HG02763 (cell line): Measurements from ENCODE around the gene HAPSTR1.
"Not testable (repeated sequence)": the region's sequence is repeated elsewhere in the genome, so short reads cannot be mapped to it uniquely, and the experiment has no call there.

ENCODE experiments used
- ATAC-seq: cut with Tn5 transposase; IDR thresholded peaks from one replicate; pipeline ENCODE4 v1.9.1; 2021; ENCODE audit warnings: mild to moderate bottlenecking, moderate library complexity; ENCODE audit not compliant: unreplicated experiment

Gene HAPSTR1, protein sequence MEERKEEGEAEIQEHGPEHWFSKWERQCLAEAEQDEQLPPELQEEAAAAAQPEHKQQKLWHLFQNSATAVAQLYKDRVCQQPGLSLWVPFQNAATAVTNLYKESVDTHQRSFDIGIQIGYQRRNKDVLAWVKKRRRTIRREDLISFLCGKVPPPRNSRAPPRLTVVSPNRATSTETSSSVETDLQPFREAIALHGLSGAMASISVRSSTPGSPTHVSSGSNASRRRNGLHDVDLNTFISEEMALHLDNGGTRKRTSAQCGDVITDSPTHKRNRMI

DNA sequence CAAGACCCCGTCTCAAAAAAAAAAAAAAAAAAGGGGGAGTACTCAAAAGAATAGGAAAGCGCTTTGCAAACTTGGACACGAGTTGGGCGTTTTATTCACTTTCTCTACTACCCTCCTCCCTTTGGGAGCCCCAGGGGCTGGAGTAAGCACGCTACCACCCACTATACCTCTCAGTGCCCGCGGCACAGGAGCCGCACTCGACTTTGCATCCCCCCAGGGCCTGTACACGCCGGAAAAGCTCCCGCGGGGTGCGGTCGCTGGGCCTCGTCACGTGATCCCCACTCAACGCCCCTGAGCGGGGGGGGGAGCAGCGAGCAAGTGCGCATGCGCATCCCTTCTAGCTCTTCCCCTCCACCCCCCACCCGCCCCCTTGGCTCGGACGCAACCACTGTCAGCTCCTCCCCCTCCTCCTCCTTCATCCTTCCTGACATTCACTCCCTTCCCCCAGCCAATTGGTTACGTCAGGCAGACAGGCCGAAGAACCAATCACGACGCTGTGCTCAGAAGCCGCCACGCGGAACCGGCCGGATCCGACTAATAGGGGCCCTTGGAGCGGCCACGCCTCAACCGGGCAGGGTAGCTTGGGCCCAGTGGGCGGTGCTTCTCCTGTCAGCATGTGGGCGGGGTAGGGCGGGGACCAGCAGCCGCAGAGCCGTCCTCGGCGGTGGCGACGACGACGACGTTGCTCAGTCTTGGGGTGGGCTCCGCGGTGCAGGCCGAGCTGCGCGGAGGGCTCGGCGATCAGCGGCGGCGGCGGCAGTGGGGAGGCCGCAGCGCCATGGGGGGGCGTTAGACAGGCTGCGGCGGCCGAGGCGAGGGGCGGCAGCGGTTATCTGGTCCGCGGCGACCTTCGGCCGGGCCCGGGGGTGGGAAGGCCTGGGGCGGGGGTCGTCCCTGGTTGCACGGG is at the start of gene HAPSTR1:
Gene HAPSTR1 (plus strand): TSS at position 685 of the 907 bp plus-strand sequence. CDS start 401 bp downstream, outside the sequence.
- peak; percentile 88 for ATAC-seq

DNA sequence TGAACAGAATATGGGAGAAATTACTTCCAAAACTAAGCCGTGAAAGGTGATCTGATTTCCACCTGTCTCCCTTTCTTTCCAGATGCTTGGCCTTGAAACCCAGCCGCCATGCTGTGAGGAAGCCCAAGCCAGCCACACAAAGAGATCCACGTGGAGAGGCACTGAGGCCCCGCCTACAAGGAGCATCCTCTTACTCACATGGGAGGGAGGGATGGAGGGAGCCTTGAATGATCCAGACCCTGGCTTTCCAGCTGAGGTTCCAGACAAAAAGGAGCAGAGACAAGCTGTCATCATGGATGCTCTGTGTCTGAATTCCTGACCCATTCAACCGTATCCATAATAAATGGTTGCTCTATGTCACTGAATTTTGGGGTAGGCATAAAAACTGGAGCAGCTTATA is 48.9 kb upstream of the HAPSTR1 start:
- no peak for ATAC-seq

DNA sequence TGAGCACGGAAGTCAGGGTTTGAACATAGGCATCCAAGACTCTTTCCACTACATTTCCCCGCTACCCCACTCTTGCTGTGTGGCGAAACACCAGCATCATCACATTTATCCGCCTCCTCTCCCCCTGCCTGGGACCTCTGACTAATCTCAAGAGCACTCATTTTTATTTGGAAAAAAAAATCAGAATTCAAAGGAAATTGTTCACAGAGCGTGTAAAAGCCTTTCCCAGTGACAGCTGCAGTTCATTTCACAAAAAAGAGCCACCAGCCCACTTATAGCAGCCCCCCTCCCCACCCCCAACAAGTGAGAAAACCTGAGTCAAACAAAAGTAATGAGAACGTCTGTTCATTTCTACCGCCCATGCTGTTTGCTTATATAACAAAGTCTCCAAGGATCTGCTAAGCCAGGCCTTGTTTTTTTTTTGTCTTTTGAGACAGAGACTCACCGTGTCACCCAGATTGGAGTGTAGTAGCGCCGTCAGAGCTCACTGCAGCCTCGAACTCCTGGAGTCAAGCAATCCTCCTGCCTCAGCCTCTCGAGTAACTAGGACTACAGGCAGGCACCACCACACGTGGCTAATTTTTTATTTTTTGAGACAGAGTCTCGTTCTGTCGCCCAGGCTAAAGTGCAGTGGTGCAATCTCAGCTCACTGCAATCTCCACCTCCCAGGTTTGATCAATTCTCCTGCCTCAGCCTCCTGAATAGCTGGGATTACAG is 48.3 kb upstream of the HAPSTR1 start:
- no peak for ATAC-seq

DNA sequence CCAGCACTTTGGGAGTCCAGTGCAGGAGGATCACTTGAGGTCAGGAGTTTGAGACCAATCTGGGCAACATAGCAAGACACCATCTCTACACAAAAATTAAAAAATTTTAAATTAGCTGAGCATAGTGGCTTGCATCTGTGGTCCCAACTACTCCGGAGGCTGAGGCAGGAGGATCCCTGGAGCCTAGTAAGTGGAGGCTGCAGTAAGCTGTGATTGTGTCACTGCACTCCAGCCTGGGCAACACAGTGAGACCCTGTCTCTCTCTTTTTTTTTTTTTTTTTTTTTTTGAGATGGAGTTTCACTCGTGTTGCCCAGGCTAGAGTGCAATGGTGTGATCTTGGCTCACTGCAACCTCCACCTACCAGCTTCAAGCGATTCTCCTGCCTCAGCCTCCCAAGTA is 45.9 kb upstream of the HAPSTR1 start:
- not testable (repeated sequence) for ATAC-seq

DNA sequence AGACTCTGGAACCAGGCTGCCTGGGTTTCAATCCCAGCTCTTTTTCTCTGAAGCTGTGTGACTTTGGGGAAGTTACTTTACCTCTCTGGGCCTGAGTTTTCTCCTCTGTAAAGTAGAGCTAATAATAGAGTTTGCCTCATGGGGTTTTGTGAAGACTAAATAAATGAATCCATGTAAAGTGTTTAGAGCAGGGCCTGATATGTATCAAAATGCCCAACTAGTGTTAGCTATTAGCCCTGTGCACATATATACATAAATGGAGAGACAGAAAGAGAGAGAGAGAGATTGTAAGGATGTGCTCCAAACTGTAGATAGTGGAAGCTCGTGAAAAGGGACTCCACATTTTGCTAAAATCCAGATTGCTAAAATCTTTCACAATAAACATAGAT is 44.8 kb upstream of the HAPSTR1 start:
- ATAC-seq = no peak

DNA sequence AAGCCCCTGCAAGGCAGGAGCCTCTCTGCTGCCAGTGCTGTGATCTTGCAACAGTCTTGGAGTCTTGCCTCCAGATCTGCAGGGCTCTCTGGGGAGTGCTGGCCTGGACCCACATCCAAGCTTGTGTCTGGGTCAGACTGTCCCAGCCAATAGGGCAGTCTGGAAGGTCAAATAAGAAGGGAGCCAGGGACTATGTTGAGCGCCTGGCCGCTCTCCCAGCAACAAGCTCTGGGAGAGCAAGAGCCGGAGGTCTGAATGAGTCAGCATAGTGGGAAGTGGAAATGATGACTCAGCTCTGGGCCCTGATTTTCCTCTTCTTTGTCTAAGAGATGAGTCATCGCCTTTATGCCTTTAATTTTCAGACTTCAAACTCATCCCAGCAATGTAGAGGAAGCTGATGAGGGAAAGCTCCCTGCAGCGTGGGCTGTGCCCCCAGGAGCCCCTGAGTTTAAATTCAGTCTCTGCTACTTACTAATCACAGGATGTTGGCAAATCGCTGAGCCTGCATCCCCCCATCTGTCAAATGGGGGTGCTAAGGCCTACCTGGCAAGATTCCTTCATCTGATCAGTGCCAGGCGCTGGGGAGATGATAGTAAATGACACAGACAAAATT is 43.6 kb upstream of the HAPSTR1 start:
- peak; percentile 59 for ATAC-seq

DNA sequence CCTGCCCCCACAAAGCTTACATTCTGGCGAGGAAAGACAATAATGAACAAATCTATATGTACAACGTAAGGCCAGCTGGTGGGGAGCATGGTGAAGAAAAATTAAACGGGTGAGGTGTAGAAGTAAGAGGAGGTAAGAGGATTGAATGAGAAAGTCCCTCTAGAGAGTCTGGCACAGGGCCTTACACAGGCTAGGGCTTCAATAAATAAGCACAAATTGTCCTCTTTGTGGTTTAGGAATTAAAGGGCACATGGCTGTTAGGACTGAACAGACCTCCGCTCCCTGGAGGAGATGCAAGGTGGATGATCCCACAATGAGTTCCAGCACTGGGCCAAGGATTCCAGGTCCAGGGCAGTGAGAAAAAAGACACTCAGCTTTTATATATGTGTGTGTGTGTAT is 43.1 kb upstream of the HAPSTR1 start:
- no peak for ATAC-seq

DNA sequence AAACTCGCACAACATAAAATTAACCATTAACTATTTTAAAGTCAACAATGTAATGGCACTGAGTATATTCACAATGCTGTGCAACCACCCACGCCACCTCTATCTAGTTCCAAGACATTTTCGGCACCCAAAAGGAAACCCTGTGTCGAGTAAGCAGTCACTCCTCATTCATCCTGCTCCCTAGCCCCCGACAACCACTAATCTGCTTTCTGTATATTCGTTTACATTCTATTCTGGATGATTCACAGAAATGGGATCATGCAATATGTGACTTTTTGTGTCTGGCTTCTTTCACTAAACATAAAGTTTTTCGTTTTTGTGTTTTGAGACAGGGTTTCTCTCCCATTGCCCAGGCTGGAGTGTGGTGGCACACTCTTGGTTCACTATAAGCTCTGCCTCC is 42.2 kb upstream of the HAPSTR1 start:
- ATAC-seq = no peak

DNA sequence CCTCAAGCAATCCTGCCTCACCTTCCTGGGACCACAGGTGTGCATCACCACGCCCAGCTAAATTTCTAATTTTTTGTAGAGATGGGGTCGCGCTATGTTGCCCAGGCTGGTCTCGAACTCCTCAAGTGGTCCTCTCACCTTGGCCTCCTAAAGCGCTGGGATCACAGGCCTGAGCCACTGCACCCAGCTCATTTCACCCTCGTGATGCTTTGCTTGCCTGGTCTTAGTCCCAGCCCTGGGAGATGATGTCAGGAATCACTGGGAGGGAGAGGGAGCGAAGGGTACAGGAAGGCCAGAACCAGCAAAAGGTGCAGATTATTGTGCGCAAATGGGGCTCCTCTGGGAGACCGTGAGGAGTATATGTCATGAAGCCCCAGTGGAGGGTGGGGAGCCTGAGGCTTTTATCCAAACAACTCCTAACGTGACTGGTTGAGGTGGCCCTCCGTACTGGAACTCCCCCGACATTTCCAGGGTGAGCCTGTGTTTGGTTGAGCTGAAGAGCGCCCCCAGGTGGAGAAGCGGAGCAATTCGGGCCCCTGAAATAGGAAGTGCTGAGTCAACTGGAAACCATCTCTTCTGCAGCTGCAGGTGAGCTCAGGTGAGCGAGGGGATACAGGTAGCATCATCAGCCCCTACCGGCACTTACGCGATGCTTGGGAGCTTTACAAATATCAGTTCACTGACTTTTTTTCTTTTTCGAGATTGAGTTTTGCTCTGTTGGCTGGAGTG is 41.2 kb upstream of the HAPSTR1 start:
- no peak for ATAC-seq

DNA sequence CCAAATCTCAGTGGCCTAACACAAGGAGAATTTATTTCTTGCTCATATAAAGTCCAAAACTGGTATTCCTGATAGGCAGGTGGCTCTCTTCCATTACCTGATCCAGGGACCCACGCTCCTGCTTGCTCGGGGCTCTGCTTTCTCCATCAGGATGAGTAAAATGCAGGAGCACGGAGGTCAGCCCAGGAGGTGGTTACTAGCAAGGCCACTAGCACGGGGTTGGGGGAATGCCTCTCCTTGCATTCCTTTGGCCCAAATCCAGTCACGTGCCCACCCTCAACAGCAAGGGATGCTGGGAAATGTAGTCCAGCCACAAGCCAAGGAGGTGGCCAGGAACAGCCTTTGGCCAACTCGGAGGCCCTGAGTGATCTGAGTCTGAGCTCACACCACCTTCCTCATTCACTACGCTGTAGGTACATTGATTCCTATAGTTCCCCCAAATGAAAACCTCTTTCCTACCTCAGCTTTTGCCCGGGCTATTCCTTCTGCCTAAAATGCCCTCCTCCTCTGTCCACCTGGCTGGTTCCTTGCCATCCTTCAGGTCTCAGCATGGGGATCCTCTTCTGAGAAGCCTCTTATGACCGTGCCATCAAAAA is 38.3 kb upstream of the HAPSTR1 start:
- no peak for ATAC-seq

DNA sequence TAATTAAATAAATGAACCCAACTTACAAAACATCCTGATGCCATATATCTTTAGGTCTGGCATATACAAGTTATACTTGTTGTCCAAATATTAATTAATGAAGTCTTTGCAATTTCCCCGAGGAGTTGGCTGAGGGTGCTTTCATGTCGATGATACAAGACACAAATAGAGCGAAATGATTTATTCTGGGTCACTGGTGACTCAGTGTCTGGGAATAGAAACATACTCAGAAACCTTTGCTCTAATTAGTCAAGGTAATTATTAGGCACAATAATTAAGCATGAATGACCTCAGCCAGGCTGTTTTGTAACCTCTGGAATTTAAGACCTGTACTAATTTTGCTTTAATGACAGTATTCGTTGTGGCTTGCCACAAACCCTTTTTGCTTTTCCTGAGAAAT is 37.0 kb upstream of the HAPSTR1 start:
- no peak for ATAC-seq

DNA sequence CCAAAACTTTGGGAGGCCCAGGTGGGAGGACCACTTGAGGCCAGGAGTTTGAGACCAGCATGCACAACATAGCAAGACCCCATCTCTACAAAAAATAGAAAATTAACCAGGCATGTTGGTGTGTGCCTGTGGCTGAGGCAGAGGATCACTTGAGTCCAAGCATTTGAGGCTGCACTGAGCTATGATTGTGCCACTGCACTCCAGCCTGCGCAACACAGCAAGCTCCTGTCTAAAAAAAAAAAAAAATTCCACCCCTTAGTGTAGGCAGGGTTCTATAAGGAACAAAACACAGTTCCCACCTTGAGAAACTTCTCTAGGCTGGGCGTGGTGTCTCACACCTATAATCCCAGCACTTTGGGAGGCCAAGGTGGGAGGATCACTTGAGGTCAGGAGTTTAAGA is 36.3 kb upstream of the HAPSTR1 start:
- ATAC-seq = no peak

DNA sequence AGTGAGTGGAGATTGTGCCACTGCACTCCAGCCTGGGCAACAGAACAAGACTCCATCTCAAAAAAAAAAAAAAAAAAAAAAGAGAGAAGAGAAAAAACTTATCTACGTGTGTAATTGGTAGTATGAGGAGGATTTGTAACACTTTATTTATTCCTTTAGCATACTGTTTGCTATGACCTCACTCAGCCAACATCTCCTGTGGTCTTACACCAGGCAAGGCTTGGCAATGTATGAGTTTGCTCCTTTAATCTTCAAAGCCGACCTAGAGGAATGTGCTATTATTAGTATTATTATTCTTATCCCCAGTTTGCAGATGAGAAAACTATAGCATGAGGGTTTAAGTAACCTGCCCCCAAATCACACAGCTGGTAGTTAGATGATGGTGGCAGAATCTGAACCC is 35.8 kb upstream of the HAPSTR1 start:
- no peak for ATAC-seq

DNA sequence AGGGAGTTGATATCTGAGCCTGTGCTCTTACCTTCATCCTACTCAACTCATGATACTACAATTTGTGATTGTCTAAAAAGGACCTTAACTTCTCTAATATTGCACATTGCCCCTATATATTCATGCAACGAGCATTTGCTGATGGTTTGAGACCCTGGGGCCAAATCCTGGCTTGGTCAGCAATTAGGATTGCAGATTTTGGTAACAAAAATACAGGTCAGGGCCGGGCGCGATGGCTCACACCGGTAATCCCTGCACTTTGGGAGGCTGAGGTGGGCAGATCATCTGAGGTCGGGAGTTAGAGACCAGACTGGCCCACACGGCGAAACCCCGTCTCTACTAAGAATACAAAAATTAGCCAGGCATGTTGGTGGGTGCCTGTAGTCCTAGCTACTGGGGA is 35.4 kb upstream of the HAPSTR1 start:
- no peak for ATAC-seq

DNA sequence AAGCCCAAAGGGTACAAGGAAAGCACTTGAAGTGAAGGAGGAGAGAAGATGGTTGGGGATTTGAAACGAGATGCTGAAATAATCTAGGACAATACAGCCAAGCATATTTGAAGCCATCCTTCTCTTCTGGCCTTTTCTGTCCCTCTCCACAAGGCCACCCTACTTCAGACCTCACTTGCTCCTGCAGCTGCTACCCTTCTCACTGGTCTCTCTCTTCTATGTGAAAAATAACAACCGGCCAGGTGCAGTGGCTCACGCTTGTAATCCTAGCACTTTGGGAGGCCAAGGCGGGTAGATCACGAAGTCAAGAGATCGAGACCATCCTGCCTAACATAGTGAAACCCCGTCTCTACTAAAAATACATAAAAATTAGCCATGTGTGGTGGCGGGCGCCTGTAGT is 33.2 kb upstream of the HAPSTR1 start:
- ATAC-seq = no peak

DNA sequence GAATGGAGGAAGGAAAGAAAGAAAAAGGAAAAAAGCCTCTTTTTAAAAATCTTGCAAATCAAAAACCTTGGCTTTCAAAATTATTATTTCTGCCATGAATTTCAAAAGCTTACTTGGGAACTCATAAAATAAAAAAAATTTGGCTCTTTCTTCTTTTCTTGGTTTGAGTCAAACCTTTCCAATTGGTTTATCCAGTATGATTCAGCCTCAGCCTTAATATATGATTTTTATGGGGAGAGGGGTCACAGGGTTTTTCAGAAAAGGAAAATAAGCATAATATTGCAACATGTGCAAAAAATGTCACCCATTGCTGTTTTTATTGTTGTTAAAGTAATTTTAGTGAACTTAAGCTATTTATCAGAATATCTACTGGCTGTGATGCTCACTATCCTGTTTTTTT is 31.2 kb upstream of the HAPSTR1 start:
- ATAC-seq = no peak

DNA sequence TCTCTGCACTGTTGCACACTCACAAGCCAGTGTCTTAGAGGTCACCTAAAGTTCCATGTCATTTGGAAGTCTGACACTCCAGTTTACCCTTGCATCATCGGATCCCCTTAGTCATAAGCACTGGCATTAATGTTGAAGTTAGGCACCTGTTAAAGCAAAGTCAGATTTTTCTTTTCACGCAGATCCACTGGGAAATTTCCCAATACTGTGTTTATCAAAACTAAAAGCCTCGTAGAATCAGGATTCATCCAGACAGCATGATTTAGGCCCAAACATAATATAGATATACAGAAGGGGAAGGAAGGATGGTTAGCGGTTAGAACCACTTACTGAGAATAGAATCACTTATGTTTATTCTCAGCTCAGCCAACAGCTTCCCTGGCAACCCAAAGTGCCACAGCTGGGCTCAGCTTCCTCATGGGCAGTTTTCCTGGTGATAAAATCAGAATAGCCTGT is 30.1 kb upstream of the HAPSTR1 start:
- no peak for ATAC-seq

DNA sequence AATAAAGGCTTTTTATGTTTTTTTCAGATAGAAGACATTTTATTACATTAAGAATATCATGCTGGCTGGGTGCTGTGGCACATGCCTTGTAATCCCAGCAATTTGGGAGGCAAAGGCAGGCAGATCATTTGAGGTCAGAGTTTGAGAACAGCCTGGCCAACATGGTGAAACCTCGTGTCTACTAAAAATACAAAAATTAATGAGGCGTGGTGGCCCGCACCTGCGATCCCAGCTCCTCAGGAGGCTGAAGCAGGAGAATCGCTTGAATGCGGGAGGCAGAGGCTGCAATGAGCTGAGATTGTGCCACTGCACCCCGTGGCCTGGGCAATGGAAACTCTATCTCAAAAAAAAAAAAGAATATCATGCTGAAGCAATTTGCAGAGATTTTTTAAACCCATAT is 29.1 kb upstream of the HAPSTR1 start:
- ATAC-seq = no peak

DNA sequence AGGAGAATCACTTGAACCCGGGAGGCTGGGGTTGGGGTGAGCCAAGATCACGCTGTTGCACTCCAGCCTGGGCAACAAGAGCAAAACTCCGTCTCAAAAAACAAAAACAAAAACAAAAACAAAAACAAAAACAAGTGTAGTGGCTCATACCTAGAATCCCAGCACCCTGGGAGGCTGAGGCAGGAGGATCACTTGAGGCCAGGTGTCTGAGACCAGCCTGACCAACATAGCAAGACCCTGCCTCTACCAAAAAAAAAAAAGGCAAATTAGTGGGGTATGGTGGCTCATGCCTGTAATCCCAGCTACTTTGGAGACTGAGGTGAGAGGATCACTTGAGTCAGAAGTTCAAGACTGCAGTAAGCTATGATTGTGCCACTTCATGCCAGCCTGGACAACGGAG is 26.4 kb upstream of the HAPSTR1 start:
- ATAC-seq = no peak

DNA sequence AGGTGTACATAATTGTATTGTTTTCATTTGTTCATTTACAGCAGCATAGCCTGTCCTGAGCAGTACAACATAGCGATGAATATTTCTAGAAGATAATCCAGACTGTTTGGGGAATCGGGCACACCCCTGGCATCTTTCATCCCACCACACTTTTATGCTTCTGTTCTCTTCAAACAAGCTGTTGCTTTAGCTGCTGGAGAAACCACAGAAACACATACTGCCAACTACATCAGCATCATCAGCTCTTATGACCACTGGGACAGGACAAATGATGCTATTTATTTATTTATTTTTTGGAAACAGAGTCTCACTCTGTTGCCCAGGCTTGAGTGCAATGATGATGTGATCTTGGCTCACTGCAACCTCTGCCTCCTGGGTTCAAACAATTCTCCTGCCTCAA is 22.6 kb upstream of the HAPSTR1 start:
- no peak for ATAC-seq
